ENCODE results near the gene OR5K1. TPM values are rescaled to one million over a fixed set of nuclear protein-coding genes. Genes with fewer than 3 reads are reported as not detected.

OR5K1 gene
- total RNA-seq, 4 donors from 2014 or later: not detected

DNA sequence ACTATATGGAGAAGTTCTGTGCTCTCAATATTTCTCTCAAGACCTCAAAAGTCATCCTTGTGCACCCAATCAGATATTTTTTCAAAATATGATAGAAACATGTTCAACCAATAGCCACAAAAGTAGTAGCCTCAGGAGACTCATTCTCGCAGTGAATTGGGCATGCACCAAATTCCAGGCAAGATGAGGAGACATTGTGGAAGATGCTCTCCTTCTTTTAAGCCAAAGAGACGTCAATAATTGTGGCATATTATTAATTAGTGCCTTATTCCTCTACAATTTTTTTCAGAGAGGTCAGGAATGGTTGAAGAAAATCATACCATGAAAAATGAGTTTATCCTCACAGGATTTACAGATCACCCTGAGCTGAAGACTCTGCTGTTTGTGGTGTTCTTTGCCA, 34.4 kb downstream of the OR5K1 start, which contains the start of gene OR5K2:
OR5K2 (plus strand) TSS at position 301 of the 400 bp plus-strand sequence; CDS start at position 301, 0 bp downstream.
- Histone ChIP-seq H3K27me3 (no peaks in the 10 kb centered on the region), H3K9me3 (no peaks in the 10 kb centered on the region), H3K27ac (no peak within 1 kb of the TSS), H3K4me1 (peaks cover 9% of the 10 kb centered on the region), H3K4me3 (no peak within 1 kb of the TSS), H3K36me3 (no peaks in the 10 kb centered on the region)
- DNase-seq (ENCODE audit: low spot score in 2 of 2): no peak
- TF ChIP-seq, protein P1, sequence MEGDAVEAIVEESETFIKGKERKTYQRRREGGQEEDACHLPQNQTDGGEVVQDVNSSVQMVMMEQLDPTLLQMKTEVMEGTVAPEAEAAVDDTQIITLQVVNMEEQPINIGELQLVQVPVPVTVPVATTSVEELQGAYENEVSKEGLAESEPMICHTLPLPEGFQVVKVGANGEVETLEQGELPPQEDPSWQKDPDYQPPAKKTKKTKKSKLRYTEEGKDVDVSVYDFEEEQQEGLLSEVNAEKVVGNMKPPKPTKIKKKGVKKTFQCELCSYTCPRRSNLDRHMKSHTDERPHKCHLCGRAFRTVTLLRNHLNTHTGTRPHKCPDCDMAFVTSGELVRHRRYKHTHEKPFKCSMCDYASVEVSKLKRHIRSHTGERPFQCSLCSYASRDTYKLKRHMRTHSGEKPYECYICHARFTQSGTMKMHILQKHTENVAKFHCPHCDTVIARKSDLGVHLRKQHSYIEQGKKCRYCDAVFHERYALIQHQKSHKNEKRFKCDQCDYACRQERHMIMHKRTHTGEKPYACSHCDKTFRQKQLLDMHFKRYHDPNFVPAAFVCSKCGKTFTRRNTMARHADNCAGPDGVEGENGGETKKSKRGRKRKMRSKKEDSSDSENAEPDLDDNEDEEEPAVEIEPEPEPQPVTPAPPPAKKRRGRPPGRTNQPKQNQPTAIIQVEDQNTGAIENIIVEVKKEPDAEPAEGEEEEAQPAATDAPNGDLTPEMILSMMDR (IDR thresholded peaks at IDR 0.05): no peak
- no peak for TF ChIP-seq EP300 (IDR thresholded peaks at IDR 0.05)
- no peak for TF ChIP-seq POLR2AphosphoS5 (IDR thresholded peaks at IDR 0.05)
- no peak for TF ChIP-seq POLR2A (IDR thresholded peaks at IDR 0.05)
- WGBS: 85% methylated on average over 2 of the region's 2 CpGs

DNA sequence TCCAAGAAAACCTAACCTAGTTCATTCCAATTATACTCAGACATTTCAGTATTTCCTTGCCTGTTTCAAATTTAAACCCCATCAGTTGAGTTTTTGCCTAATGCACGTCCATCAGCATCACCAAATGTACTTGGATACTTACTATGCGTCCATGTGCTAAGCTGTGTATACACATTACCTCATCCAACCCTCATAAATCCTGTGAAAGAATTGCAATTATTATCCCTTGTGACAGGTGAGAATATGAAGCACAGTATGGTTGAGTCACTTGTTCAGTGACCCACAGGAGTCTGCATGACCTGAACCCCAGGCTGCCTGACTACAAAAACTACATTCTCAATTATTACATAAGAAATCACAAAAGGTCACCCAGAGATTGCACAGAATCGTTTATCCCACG, 37.0 kb downstream of the OR5K1 start:
- peaks cover 14% of the 10 kb centered on the region for H3K4me1 ChIP-seq
- H3K36me3 ChIP-seq: no peaks in the 10 kb centered on the region
- no peaks in the 10 kb centered on the region for H3K27me3 ChIP-seq
- H3K9me3 ChIP-seq: no peaks in the 10 kb centered on the region
- 83% methylated on average over 4 of the region's 4 CpGs for WGBS
- no peak for DNase-seq (ENCODE audit: low spot score in 2 of 2)
- TF ChIP-seq EP300 (IDR thresholded peaks at IDR 0.05) (no peak), POLR2AphosphoS5 (IDR thresholded peaks at IDR 0.05) (no peak)
- H3K27ac ChIP-seq: no peak overlapping the region
- H3K4me3 ChIP-seq: no peak overlapping the region

DNA sequence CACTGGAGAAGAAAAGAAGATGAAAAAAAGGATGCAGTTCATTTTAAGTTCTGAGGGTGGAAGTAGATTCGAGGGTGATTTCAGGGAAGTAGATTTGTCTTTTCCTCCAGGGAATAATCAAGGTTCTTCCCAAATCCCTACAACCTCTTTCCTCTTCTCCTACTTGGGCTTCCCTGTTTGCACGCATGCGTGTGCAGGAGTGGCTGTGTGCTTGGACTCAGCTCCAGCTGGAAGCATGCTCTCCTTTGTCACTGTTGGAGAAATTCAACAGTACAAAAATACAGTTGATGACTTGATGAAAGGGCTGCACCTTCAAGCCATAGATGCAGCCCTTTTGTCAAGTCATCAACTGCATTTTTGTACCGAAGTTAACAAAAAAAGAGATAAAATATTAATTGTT, 38.3 kb downstream of the OR5K1 start:
- H3K27me3 ChIP-seq: no peaks in the 10 kb centered on the region
- peaks cover 14% of the 10 kb centered on the region for H3K4me1 ChIP-seq
- WGBS: 54% methylated on average over 4 of the region's 4 CpGs
- no peaks in the 10 kb centered on the region for H3K36me3 ChIP-seq
- no peak for TF ChIP-seq EP300 (IDR thresholded peaks at IDR 0.05)
- no peak for TF ChIP-seq POLR2A (IDR thresholded peaks at IDR 0.05)
- TF ChIP-seq, protein P1 (IDR thresholded peaks at IDR 0.05): no peak
- no peak for TF ChIP-seq POLR2AphosphoS5 (IDR thresholded peaks at IDR 0.05)
- DNase-seq (ENCODE audit: low spot score in 2 of 2): no peak
- no peak overlapping the region for H3K27ac ChIP-seq
- no peak overlapping the region for H3K4me3 ChIP-seq
- no peaks in the 10 kb centered on the region for H3K9me3 ChIP-seq

DNA sequence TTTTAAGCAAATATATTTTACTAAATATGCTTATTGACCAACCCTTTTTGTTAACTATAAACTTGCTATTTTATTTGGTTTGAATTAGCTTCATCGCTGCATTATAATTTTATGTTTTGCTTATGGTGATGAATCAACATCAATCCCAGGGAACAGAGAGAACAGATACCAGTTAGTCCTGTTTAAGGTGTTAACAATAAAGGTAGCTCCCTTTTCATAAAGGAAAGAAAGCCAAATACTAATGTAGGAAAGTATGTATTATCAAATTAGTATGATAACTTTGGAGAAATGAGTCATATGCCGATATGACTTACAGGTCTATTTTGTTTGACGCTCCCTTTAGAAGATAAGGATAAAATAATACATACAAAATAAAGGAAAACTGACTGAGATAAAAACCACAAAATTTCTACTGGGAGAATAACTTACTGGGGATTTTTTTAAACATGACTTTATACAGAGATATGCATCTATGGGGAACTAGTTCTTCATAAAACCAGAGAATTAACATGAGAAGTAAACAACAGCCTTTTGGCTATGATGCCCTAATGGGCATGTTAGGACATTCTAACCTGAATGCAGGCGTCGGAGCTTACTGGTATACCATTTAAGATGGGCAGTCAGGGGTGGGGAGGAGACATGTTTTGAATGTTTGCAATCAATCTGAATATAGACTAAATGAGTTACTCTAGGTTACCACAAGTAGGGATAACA, 39.0 kb downstream of the OR5K1 start:
- no peak for DNase-seq (ENCODE audit: low spot score in 2 of 2)
- Histone ChIP-seq H3K4me3 (no peak overlapping the region), H3K27ac (no peak overlapping the region), H3K27me3 (no peaks in the 10 kb centered on the region), H3K4me1 (peaks cover 14% of the 10 kb centered on the region), H3K9me3 (no peaks in the 10 kb centered on the region), H3K36me3 (peaks cover 3% of the 10 kb centered on the region)
- TF ChIP-seq, protein P1 (IDR thresholded peaks at IDR 0.05): no peak
- no peak for TF ChIP-seq POLR2A (IDR thresholded peaks at IDR 0.05)
- no peak for TF ChIP-seq POLR2AphosphoS5 (IDR thresholded peaks at IDR 0.05)
- TF ChIP-seq EP300 (IDR thresholded peaks at IDR 0.05): no peak
- WGBS: 51% methylated on average over 5 of the region's 5 CpGs

DNA sequence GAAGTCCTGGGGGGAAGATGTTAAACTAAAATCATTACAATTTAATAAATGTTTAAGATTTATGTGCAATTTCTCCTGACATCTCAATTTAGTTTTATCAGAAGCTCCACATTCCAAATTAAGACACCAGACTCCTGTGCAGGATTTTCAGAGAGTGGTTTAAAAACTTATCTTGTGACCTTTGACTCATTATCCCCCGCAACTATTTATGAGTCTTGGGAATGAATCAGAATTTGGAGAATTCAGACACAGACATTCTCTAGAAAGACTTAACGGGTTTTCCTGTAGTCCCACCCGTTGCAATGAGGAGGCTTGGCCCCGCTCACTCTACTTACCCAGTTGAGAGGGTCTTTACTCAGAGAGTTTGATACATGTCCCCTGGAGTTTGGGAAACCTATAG, 41.5 kb downstream of the OR5K1 start:
- WGBS: 60% methylated on average over 4 of the region's 4 CpGs
- H3K27me3 ChIP-seq: no peaks in the 10 kb centered on the region
- no peaks in the 10 kb centered on the region for H3K9me3 ChIP-seq
- H3K4me3 ChIP-seq: no peak overlapping the region
- H3K36me3 ChIP-seq: peaks cover 3% of the 10 kb centered on the region
- DNase-seq (ENCODE audit: low spot score in 2 of 2): no peak
- TF ChIP-seq, protein P1 (IDR thresholded peaks at IDR 0.05): no peak
- H3K27ac ChIP-seq: no peak overlapping the region
- peaks cover 14% of the 10 kb centered on the region for H3K4me1 ChIP-seq
